Prostate gland (tissue), 2 donors: ENCODE measurements around the gene ZC3H7A. TPM values are rescaled to one million over a fixed set of nuclear protein-coding genes. Genes with fewer than 3 reads are reported as not detected.
A peak's percentile ranks its signal among the peaks of the same experiment; 100 is the strongest.

ENCODE experiments used
- DNase-seq: peaks from one replicate; pipeline ENCODE4 v3.0.0-alpha.2; 2019; ENCODE audit warnings: low spot score
- H3K27ac ChIP-seq, 2 donors: fragments of 200-600 bp; sonication (generic); 2 replicates each; pipeline ENCODE4 v1.5.1; 2017 to 2019
- H3K27me3 ChIP-seq: fragments of 200-600 bp; sonication (generic); replicated peaks from 2 replicates; pipeline ENCODE4 v1.5.1; 2019; ENCODE audit not compliant: insufficient read depth
- H3K36me3 ChIP-seq, 2 donors: fragments of 200-600 bp; sonication (generic); 1 replicate in 1 of 2; 2 replicates in 1 of 2; pipeline versions ENCODE4 v1.5.1 to v1.8.1; 2017 to 2019
- H3K4me1 ChIP-seq: fragments of 200-600 bp; sonication (generic); replicated peaks from 2 replicates; pipeline ENCODE4 v1.5.1; 2019
- H3K4me3 ChIP-seq, 2 donors: fragments of 200-600 bp; sonication (generic); 2 replicates each; pipeline ENCODE4 v1.5.1; 2017 to 2019
- H3K9me3 ChIP-seq: fragments of 200-600 bp; sonication (generic); 2 replicates; pipeline ENCODE4 v1.5.1; 2017
- POLR2A ChIP-seq: fragments of 450-650 bp; IDR thresholded peaks from one replicate; pipeline ENCODE4 v1.6.1; 2016; ENCODE audit warnings: antibody characterized with exemption, mild to moderate bottlenecking
- POLR2AphosphoS5 ChIP-seq: sonication (generic); formaldehyde crosslinking; IDR thresholded peaks from one replicate; pipeline ENCODE4 v1.6.1; 2017; ENCODE audit warnings: antibody characterized with exemption
- WGBS: methylation state at CpG from one replicate; pipeline ENCODE4 v1.1.5; 2018; 5-methylcytosine and 5-hydroxymethylcytosine counted together
- intact Hi-C: fragments of 100-400 bp; cut with DNase I; formaldehyde crosslinking; loops from one replicate; pipeline ENCODE4 v1.14.2; 2022
- total RNA-seq, 2 donors: library from RNA; depleted of rRNA; stranded (reverse); fragments of >200 nt; gene quantifications; one replicate each; pipeline ENCODE4 v1.1.0, GENCODE V29; 2016
- TF ChIP-seq, protein P1 (sequence below), 4 experiments: fragments of 200-600 bp in 2 of 4; fragments of 450-650 bp in 2 of 4; sonication (generic) in 2 of 4; IDR thresholded peaks; 1 replicate in 3 of 4; 2 replicates in 1 of 4; pipeline ENCODE4 v1.5.1; 2016 to 2019; ENCODE audit warnings: antibody characterized with exemption in 4 of 4, mild to moderate bottlenecking in 2 of 4, moderate library complexity in 2 of 4

ZC3H7A gene
- total RNA-seq, 2 donors from 2014 or later: 48.9 to 56.4 TPM

DNA sequence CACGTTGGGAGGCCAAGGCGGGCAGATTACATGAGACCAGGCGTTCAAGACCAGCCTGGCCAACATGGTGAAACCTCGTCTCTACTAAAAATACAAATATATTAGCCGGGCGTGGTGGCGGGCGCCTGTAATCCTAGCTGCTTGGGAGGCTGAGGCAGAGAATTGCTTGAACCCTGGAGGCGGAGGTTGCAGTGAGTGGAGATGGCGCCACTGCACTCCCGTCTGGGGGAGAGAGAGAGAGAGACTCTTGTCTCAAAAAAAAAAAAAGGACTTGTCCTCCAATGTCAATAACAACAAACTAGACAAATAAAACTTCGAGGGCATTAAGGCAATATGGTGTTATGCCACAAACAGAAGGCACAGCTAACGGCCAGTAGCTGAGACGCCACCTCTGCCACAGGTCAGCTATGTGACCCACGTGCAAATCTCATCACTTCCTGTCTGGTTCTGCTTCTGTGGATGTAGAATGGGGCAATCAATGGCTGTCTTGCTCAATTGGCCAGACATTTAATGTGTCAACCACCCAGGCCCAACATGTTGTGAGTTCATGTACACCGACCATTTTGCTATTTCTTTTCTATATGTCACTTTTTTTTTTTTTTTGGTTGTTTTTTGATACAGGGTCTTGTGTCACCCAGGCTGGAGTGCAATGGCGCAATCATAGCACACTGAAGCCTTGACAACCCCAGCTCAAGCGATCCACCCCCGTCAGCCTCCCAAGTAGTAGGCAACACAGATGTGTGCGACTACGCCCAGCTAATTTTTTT lies 53.6 kb downstream of the ZC3H7A start:
- Histone ChIP-seq H3K27me3 (no peaks in the 10 kb centered on the region), H3K36me3 (no peaks in the 10 kb centered on the region), H3K9me3 (no peaks in the 10 kb centered on the region), H3K4me1 (peaks cover 1% of the 10 kb centered on the region), H3K4me3 (peak overlapping the region; percentile 78 to 94), H3K27ac (peak overlapping the region; percentile 95)
- TF ChIP-seq POLR2AphosphoS5 (no peak), POLR2A (no peak)
- TF ChIP-seq, protein P1, sequence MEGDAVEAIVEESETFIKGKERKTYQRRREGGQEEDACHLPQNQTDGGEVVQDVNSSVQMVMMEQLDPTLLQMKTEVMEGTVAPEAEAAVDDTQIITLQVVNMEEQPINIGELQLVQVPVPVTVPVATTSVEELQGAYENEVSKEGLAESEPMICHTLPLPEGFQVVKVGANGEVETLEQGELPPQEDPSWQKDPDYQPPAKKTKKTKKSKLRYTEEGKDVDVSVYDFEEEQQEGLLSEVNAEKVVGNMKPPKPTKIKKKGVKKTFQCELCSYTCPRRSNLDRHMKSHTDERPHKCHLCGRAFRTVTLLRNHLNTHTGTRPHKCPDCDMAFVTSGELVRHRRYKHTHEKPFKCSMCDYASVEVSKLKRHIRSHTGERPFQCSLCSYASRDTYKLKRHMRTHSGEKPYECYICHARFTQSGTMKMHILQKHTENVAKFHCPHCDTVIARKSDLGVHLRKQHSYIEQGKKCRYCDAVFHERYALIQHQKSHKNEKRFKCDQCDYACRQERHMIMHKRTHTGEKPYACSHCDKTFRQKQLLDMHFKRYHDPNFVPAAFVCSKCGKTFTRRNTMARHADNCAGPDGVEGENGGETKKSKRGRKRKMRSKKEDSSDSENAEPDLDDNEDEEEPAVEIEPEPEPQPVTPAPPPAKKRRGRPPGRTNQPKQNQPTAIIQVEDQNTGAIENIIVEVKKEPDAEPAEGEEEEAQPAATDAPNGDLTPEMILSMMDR (IDR thresholded peaks at IDR 0.05): no peak
- intact Hi-C loops: loop anchor here (5.0 kb wide), 2 partner anchors 39 to 54 kb away; partner anchors contain the start of gene ZC3H7A
- no peak for DNase-seq
- 61% methylated on average over 21 of the region's 21 CpGs for WGBS

DNA sequence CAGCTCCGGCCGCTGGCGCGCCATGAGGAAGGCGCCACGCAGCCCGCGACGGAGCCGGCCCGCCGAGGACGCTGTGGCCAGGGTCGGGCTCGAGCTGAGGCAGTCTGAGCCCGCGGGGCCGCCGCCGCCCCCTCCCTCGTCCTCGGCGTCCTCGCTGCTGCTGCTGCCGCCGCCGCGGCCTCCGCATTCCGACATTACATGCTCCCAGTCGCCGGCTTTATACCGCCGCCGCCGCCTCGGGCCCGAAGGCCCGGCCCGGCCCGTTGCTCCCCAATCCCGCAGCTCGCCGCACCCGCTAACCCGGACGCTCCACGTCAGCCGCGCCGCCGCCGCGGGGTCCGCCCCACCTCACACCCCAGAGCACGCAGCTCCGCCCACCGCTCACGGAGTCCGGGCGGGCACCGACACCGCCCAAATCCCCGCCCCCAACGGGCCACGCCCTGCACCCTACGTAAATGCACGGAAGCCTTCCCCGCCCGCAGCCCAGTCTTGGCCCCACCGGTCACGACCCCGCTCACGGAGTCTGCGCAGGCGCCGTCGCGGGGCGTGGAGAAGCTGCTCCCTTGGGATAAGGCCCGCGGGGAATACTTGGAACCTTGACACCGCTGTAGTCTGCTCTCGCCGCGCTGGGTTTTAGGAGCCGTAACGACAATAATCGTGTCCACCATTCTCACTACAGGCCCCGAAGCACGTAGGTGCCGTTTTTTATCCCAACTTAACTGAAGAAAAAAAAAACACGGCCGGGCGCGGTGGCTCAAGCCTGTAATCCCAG lies 54.3 kb downstream of the ZC3H7A start, which contains the start of gene TXNDC11:
Gene TXNDC11 (minus strand): TSS at position 322 of the 772 bp plus-strand sequence. CDS start 127 bp downstream, at position 195.
- DNase-seq: peak; percentile 99
- Histone ChIP-seq H3K9me3 (no peaks in the 10 kb centered on the region), H3K27me3 (no peaks in the 10 kb centered on the region), H3K4me1 (peaks cover 6% of the 10 kb centered on the region), H3K36me3 (no peaks in the 10 kb centered on the region), H3K4me3 (peak within 1 kb of the TSS; percentile 78 to 94), H3K27ac (peak within 1 kb of the TSS; percentile 95)
- intact Hi-C loops: loop anchor here (5.0 kb wide), 2 partner anchors 40 to 55 kb away; partner anchors contain the start of gene ZC3H7A
- WGBS: under 1% methylated on average over 31 of the region's 96 CpGs
- TF ChIP-seq POLR2AphosphoS5 (peak; percentile 98), POLR2A (peak; percentile 96)
- TF ChIP-seq, protein P1 (IDR thresholded peaks at IDR 0.05): peak in 1 of 4 experiments; percentile 5

DNA sequence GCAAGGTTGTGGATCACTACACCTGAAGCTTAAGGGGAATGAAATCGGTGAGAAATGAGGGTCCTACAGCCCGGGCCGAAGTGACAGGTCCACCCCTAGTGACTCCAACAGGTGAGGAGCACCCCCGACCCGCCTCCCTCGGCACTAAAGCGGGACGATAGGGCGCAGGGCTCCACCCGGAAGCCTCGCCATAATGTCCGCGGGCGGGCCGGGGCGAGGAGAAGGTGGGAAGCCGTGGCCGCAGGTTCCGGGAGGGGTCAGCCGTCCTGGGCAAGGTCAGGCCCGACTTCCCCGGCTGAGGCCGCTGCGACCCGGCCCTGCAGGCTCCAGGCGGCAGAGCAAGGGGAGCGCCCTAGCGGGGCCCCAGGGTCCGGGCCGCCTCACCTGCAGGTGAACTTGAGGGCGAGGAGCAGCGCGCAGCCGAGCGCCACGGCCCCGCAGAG lies 54.9 kb downstream of the ZC3H7A start:
- no peaks in the 10 kb centered on the region for H3K27me3 ChIP-seq
- intact Hi-C loops: loop anchor here (5.0 kb wide), 2 partner anchors 40 to 55 kb away; partner anchors contain the start of gene ZC3H7A
- peak overlapping the region; percentile 78 to 94 for H3K4me3 ChIP-seq
- 0% methylated on average over 19 of the region's 37 CpGs for WGBS
- no peak for DNase-seq
- H3K27ac ChIP-seq: peak overlapping the region; percentile 95
- H3K36me3 ChIP-seq: no peaks in the 10 kb centered on the region
- H3K4me1 ChIP-seq: peaks cover 6% of the 10 kb centered on the region
- no peak for TF ChIP-seq POLR2AphosphoS5
- TF ChIP-seq POLR2A: no peak
- TF ChIP-seq, protein P1 (IDR thresholded peaks at IDR 0.05): peak in 2 of 4 experiments; percentile 1 to 21
- H3K9me3 ChIP-seq: no peaks in the 10 kb centered on the region

DNA sequence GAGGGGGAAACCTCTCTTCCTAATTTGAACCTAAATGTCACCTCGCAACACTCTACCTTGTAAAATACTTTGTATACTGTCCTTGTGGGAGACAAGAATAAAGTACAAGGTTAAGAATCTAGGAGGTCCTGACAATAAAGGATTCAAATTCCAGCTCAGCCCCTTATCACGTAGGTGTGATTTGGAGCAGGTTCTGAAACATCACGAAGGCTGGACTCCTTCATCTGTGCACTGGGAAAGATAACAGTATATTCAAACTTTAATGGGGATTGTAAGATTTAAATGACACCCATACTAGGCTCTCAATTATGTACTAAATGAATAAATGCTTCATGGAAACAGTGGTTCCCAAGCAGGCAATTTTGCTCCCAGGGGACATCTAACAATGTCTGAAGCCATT lies 56.5 kb downstream of the ZC3H7A start:
- intact Hi-C loops: loop anchor here (5.0 kb wide), 2 partner anchors 42 to 57 kb away; partner anchors contain the start of gene ZC3H7A
- H3K36me3 ChIP-seq: no peaks in the 10 kb centered on the region
- no peaks in the 10 kb centered on the region for H3K9me3 ChIP-seq
- no peaks in the 10 kb centered on the region for H3K27me3 ChIP-seq
- WGBS: 37% methylated on average over 3 of the region's 3 CpGs
- TF ChIP-seq POLR2A: no peak
- TF ChIP-seq POLR2AphosphoS5: peak; percentile 3
- TF ChIP-seq, protein P1 (IDR thresholded peaks at IDR 0.05): no peak
- peak overlapping the region; percentile 95 for H3K27ac ChIP-seq
- peaks cover 6% of the 10 kb centered on the region for H3K4me1 ChIP-seq
- peak overlapping the region in 1 of 2 donors; percentile 78 for H3K4me3 ChIP-seq
- no peak for DNase-seq
